NB4 (cell line): ENCODE data around the gene MYO1F.
A peak's percentile ranks its signal among the peaks of the same experiment; 100 is the strongest.
"Not testable (repeated sequence)": the region's sequence is repeated elsewhere in the genome, so short reads cannot be mapped to it uniquely, and the experiment has no call there.

Experiments used
- DNase-seq: peaks from one replicate; pipeline ENCODE4 v3.0.0; 2010; ENCODE audit warnings: low read depth
- H3K4me3 ChIP-seq: one replicate; pipeline ENCODE4 v1.5.1; 2011; ENCODE audit warnings: mild to moderate bottlenecking, low read depth, low read length, moderate library complexity
- CTCF ChIP-seq: IDR thresholded peaks from one replicate; pipeline ENCODE4 v1.5.1; 2012; ENCODE audit warnings: low read depth, low read length
- MAX ChIP-seq: IDR thresholded peaks from 2 replicates; pipeline ENCODE4 v1.6.1; 2011; ENCODE audit warnings: low read depth, low read length
- MYC ChIP-seq: IDR thresholded peaks from 2 replicates; pipeline ENCODE4 v1.6.1; 2011; ENCODE audit warnings: low read depth, low read length
- POLR2A ChIP-seq: IDR thresholded peaks from 2 replicates; pipeline ENCODE4 v1.6.1; 2011; ENCODE audit warnings: mild to moderate bottlenecking; ENCODE audit not compliant: insufficient read length; ENCODE audit errors: extremely low read depth

MYO1F gene

GRCh38 chr19:8561075-8561764 is 16.0 kb downstream of the MYO1F start:
- H3K4me3 ChIP-seq: no peak overlapping the region
- no peak for DNase-seq
- TF ChIP-seq CTCF (no peak), MAX (no peak), POLR2A (no peak), MYC (no peak)

GRCh38 chr19:8558325-8558724 is 18.9 kb downstream of the MYO1F start:
- no peak for DNase-seq
- no peak overlapping the region for H3K4me3 ChIP-seq

GRCh38 chr19:8557642-8558238 is 19.5 kb downstream of the MYO1F start:
- TF ChIP-seq MYC (peak; percentile 34; the same call in 1 of the 2 replicates), CTCF (no peak), POLR2A (no peak), MAX (0 out of 2 replicates have a peak, but pooled peaks have one; percentile 14)
- no peak overlapping the region for H3K4me3 ChIP-seq
- DNase-seq: peak; percentile 68

More at GRCh38 chr19:8558325-8558724, 18.9 kb downstream of the MYO1F start:
- no peak for TF ChIP-seq MYC

GRCh38 chr19:8553729-8554128 is 23.5 kb downstream of the MYO1F start:
- not testable (repeated sequence) for H3K4me3 ChIP-seq, DNase-seq

- 0 out of 2 replicates have a peak, but pooled peaks have one; percentile 23 for TF ChIP-seq MAX
- no peak for TF ChIP-seq POLR2A
- no peak for TF ChIP-seq CTCF
- TF ChIP-seq MYC: 0 out of 2 replicates have a peak, but pooled peaks have one; percentile 35
- H3K4me3 ChIP-seq: no peak overlapping the region
- DNase-seq: peak; percentile 81
Observed at GRCh38 chr19:8552810-8553209, 24.4 kb downstream of the MYO1F start.

GRCh38 chr19:8550070-8550469 is 27.2 kb downstream of the MYO1F start:
- H3K4me3 ChIP-seq: no peak overlapping the region
- DNase-seq: no peak
- no peak for TF ChIP-seq MAX
- no peak for TF ChIP-seq CTCF
- no peak for TF ChIP-seq POLR2A
- TF ChIP-seq MYC: no peak

GRCh38 chr19:8545743-8546142 is 31.5 kb downstream of the MYO1F start:
- no peak for TF ChIP-seq MAX
- no peak for TF ChIP-seq MYC
- TF ChIP-seq POLR2A: no peak
- no peak for TF ChIP-seq CTCF
- no peak overlapping the region for H3K4me3 ChIP-seq
- DNase-seq: no peak
